Brain microvascular endothelial cell (primary cell): ENCODE results near the gene LRRC7.
A peak's percentile ranks its signal among the peaks of the same experiment; 100 is the strongest.

Experiments
- DNase-seq: peaks from one replicate; pipeline ENCODE4 v3.0.0-alpha.2; 2020
- H3K27ac ChIP-seq: fragments of 250-450 bp; sonication (Bioruptor Pico); 2 replicates; pipeline ENCODE4 v1.5.1; 2020; ENCODE audit warnings: mild to moderate bottlenecking, moderate library complexity
- H3K27me3 ChIP-seq: fragments of 250-450 bp; sonication (Bioruptor Pico); replicated peaks from 2 replicates; pipeline ENCODE4 v1.5.1; 2020; ENCODE audit warnings: mild to moderate bottlenecking
- H3K36me3 ChIP-seq: fragments of 250-450 bp; sonication (Bioruptor Pico); replicated peaks from 2 replicates; pipeline ENCODE4 v1.5.1; 2020; ENCODE audit warnings: mild to moderate bottlenecking
- H3K4me3 ChIP-seq: 2 replicates; pipeline ENCODE4 v1.5.1; 2011; ENCODE audit warnings: low read depth, mild to moderate bottlenecking, control low read depth, low read length, moderate library complexity
- in situ Hi-C: cut with HindIII; loops from 2 replicates; pipeline ENCODE4 v1.10.0; 2017; ENCODE audit warnings: low sequenced_read_pairs, low pct_ligation_motif_present
- TF ChIP-seq, protein P1 (sequence below): IDR thresholded peaks from 2 replicates; pipeline ENCODE4 v1.5.1; 2011; ENCODE audit warnings: low read depth, mild to moderate bottlenecking, moderate library complexity, low read length, control low read depth, inconsistent platforms; ENCODE audit errors: missing control alignments

LRRC7 gene

DNA sequence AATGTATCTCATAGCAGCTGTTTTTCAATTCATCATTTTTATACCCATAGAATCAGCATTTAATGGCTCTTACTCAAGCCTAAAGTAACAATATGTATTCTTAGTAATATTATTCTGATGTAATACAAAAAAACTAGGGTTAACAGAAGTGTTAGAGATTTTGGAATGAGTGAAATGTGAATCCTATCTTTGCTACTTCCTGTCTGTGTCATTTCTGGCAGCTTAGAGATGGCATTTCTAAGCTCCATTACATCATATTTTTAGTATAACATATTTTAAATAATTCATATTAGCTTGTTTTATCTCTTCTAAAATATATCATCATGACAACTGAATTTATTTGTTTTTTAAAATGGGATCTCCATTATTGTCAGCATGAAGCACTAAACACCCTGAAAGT, 90.2 kb downstream of the LRRC7 start:
- Histone ChIP-seq H3K27ac (no peak overlapping the region), H3K4me3 (no peak overlapping the region), H3K27me3 (no peaks in the 10 kb centered on the region), H3K36me3 (no peaks in the 10 kb centered on the region)
- TF ChIP-seq, protein P1, sequence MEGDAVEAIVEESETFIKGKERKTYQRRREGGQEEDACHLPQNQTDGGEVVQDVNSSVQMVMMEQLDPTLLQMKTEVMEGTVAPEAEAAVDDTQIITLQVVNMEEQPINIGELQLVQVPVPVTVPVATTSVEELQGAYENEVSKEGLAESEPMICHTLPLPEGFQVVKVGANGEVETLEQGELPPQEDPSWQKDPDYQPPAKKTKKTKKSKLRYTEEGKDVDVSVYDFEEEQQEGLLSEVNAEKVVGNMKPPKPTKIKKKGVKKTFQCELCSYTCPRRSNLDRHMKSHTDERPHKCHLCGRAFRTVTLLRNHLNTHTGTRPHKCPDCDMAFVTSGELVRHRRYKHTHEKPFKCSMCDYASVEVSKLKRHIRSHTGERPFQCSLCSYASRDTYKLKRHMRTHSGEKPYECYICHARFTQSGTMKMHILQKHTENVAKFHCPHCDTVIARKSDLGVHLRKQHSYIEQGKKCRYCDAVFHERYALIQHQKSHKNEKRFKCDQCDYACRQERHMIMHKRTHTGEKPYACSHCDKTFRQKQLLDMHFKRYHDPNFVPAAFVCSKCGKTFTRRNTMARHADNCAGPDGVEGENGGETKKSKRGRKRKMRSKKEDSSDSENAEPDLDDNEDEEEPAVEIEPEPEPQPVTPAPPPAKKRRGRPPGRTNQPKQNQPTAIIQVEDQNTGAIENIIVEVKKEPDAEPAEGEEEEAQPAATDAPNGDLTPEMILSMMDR: no peak
- in situ Hi-C loops: no loop called here
- no peak for DNase-seq

- no peak for DNase-seq
- Histone ChIP-seq H3K36me3 (no peaks in the 10 kb centered on the region), H3K27ac (no peak overlapping the region), H3K27me3 (no peaks in the 10 kb centered on the region), H3K4me3 (no peak overlapping the region)
- in situ Hi-C loops: no loop called here
- TF ChIP-seq, protein P1: no peak
Measured at GRCh38 chr1:69661686-69662085, 94.0 kb downstream of the LRRC7 start.

- H3K36me3 ChIP-seq: no peaks in the 10 kb centered on the region
- DNase-seq: no peak
- H3K27ac ChIP-seq: no peak overlapping the region
- in situ Hi-C loops: no loop called here
- H3K4me3 ChIP-seq: no peak overlapping the region
- TF ChIP-seq, protein P1: no peak
- no peaks in the 10 kb centered on the region for H3K27me3 ChIP-seq
Measured at GRCh38 chr1:69662321-69662720, 94.6 kb downstream of the LRRC7 start.

GRCh38 chr1:69671363-69672010, 103.8 kb downstream of the LRRC7 start:
- Histone ChIP-seq H3K27ac (no peak overlapping the region), H3K36me3 (no peaks in the 10 kb centered on the region), H3K27me3 (no peaks in the 10 kb centered on the region), H3K4me3 (no peak overlapping the region)
- in situ Hi-C loops: no loop called here
- TF ChIP-seq, protein P1: peak; percentile 2
- peak; percentile 53 for DNase-seq

GRCh38 chr1:69673321-69673720, 105.6 kb downstream of the LRRC7 start:
- Histone ChIP-seq H3K36me3 (no peaks in the 10 kb centered on the region), H3K27me3 (no peaks in the 10 kb centered on the region), H3K4me3 (no peak overlapping the region), H3K27ac (no peak overlapping the region)
- DNase-seq: no peak
- TF ChIP-seq, protein P1: no peak
- in situ Hi-C loops: no loop called here

DNA sequence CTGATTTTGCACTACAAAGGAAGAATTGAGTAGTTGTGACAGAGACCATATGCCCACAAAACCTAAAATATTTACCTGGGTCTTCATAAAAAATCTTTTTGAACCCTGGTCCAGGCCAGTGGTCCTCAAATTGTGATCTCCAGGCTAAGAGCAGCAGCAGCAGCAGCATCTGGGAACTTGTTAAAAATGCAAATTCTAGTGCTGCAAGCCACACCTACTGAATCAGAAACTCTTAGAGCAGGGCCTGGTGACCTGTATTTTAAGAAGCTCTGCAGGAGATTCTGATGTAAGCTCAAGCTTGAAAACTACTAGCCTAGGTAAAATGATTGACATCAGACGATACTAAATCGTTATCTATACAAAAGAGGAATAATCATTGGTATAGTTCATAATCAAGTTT, 112.2 kb downstream of the LRRC7 start:
- in situ Hi-C loops: no loop called here
- Histone ChIP-seq H3K27ac (no peak overlapping the region), H3K27me3 (no peaks in the 10 kb centered on the region), H3K36me3 (no peaks in the 10 kb centered on the region), H3K4me3 (no peak overlapping the region)
- TF ChIP-seq, protein P1: no peak
- no peak for DNase-seq
